HCT116 (cell line): ENCODE measurements around the gene NGRN. TPM values are rescaled to one million over a fixed set of nuclear protein-coding genes. Genes with fewer than 3 reads are reported as not detected.
A peak's percentile ranks its signal among the peaks of the same experiment; 100 is the strongest.

Experiments
- ATAC-seq: fragments of 200-7000 bp; cut with Tn5 transposase; 2 replicates; pipeline ENCODE4 v1.9.1; 2020; ENCODE audit warnings: mild to moderate bottlenecking, moderate library complexity
- BruUV-seq: library from RNA; stranded (reverse); fragments of 400-500 nt; replicated peaks from 2 replicates; lab custom pipeline; 2021; lab: Mats Ljungman, UMichigan
- CTCF ChIA-PET: fragments of 300-600 bp; sonication (Branson Sonifier 250); formaldehyde crosslinking; loops from one replicate; lab custom pipeline; 2021; ENCODE audit warnings: antibody characterized with exemption; lab: Charles Lee
- POLR2A ChIA-PET: fragments of 300-600, 350-600 bp; sonication (Branson Sonifier 250); formaldehyde crosslinking; loops from one replicate; lab custom pipeline; 2021; ENCODE audit warnings: antibody characterized with exemption; lab: Charles Lee
- RAD21 ChIA-PET, 2 experiments: fragments of 300-600 bp; sonication (Branson Sonifier 250); formaldehyde crosslinking; loops; one replicate each; lab custom pipeline; 2023; ENCODE audit warnings: low total read pairs in 2 of 2; ENCODE audit not compliant: uncharacterized antibody in 2 of 2, unreplicated experiment in 2 of 2, low non-redundant PET in 1 of 2; lab: Charles Lee
- DNase-seq: peaks from one replicate; pipeline ENCODE4 v3.0.0-alpha.2; 2010; ENCODE audit warnings: low read depth, low spot score
- H2AFZ ChIP-seq: fragments of 200-600 bp; shearing (Covaris generic), sonication (generic); 2 replicates; pipeline ENCODE4 v1.6.1; 2017; ENCODE audit warnings: low read depth, mixed run types, mixed read lengths, antibody characterized with exemption, low read length; ENCODE audit not compliant: poor library complexity, severe bottlenecking
- H3K27ac ChIP-seq: 2 replicates; pipeline ENCODE4 v1.5.1; 2012; ENCODE audit warnings: low read depth, low read length
- H3K27me3 ChIP-seq: fragments of 200-600 bp; sonication (generic); 2 replicates; pipeline ENCODE4 v1.6.1; 2016; ENCODE audit warnings: mixed run types, low read length, mixed read lengths; ENCODE audit not compliant: insufficient read depth
- H3K36me3 ChIP-seq, 2 experiments: fragments of 200-500 bp in 1 of 2; fragments of 200-600 bp in 1 of 2; sonication (Bioruptor generic) in 1 of 2; sonication (generic) in 1 of 2; 2 replicates each; pipeline versions ENCODE4 v1.5.1 to v1.6.1; 2014 to 2016; ENCODE audit warnings: low read length in 2 of 2, inconsistent platforms in 1 of 2, mixed read lengths in 1 of 2, mixed run types in 1 of 2; ENCODE audit not compliant: insufficient read depth in 2 of 2, control insufficient read depth in 1 of 2
- H3K4me1 ChIP-seq, 2 experiments: fragments of 200-600 bp in 1 of 2; sonication (generic) in 1 of 2; 2 replicates each; pipeline versions ENCODE4 v1.5.1 to v1.6.1; 2012 to 2017; ENCODE audit warnings: low read length in 2 of 2, inconsistent platforms in 1 of 2, mild to moderate bottlenecking in 1 of 2, mixed read lengths in 1 of 2, mixed run types in 1 of 2, moderate library complexity in 1 of 2; ENCODE audit not compliant: insufficient read depth in 2 of 2, control insufficient read depth in 1 of 2
- H3K4me2 ChIP-seq: fragments of 200-600 bp; sonication (generic); 2 replicates; pipeline ENCODE4 v1.6.1; 2017; ENCODE audit warnings: mixed run types, low read length, mixed read lengths
- H3K4me3 ChIP-seq, 2 experiments: fragments of 200-600 bp in 1 of 2; sonication (generic) in 1 of 2; replicated peaks in 1 of 2; 2 replicates each; pipeline ENCODE4 v1.5.1; 2011 to 2016; ENCODE audit warnings: low read length in 2 of 2, control low read depth in 1 of 2, low read depth in 1 of 2, mild to moderate bottlenecking in 1 of 2, mixed read lengths in 1 of 2, mixed run types in 1 of 2
- H3K79me2 ChIP-seq: fragments of 200-600 bp; sonication (generic); 2 replicates; pipeline ENCODE4 v1.6.1; 2017; ENCODE audit warnings: mild to moderate bottlenecking, mixed run types, low read length, moderate library complexity, mixed read lengths; ENCODE audit not compliant: insufficient read depth
- H3K9ac ChIP-seq: fragments of 200-600 bp; sonication (generic); 2 replicates; pipeline ENCODE4 v1.6.1; 2016; ENCODE audit warnings: low read length, mixed read lengths
- H3K9me2 ChIP-seq: fragments of 200-600 bp; sonication (generic), shearing (Covaris generic); 2 replicates; pipeline ENCODE4 v1.6.1; 2017; ENCODE audit warnings: mixed run types, mild to moderate bottlenecking, moderate library complexity; ENCODE audit not compliant: insufficient read depth
- H3K9me3 ChIP-seq, 2 experiments: fragments of 200-500 bp in 1 of 2; fragments of 200-600 bp in 1 of 2; sonication (Bioruptor generic) in 1 of 2; sonication (generic) in 1 of 2; 2 replicates each; pipeline ENCODE4 v1.6.1; 2014 to 2017; ENCODE audit warnings: low read length in 2 of 2, mixed read lengths in 2 of 2, inconsistent platforms in 1 of 2, low read depth in 1 of 2, mild to moderate bottlenecking in 1 of 2, mixed run types in 1 of 2, moderate library complexity in 1 of 2; ENCODE audit not compliant: control insufficient read depth in 1 of 2, insufficient read depth in 1 of 2
- H4K20me1 ChIP-seq: fragments of 200-600 bp; sonication (generic), shearing (Covaris generic); 2 replicates; pipeline ENCODE4 v1.6.1; 2017; ENCODE audit warnings: mixed run types, mild to moderate bottlenecking, moderate library complexity; ENCODE audit not compliant: insufficient read depth
- CEBPB ChIP-seq: IDR thresholded peaks from 2 replicates; pipeline ENCODE4 v1.6.1; 2012; ENCODE audit warnings: low read depth
- EGR1 ChIP-seq: IDR thresholded peaks from 2 replicates; pipeline ENCODE4 v1.6.1; 2012; ENCODE audit warnings: low read depth
- EZH2 ChIP-seq: fragments of 200-600 bp; sonication (generic); IDR thresholded peaks from 2 replicates; pipeline ENCODE4 v1.6.1; 2017; ENCODE audit warnings: antibody characterized with exemption, mixed run types
- FOSL1 ChIP-seq: IDR thresholded peaks from 2 replicates; pipeline ENCODE4 v1.6.1; 2012; ENCODE audit warnings: low read depth
- JUND ChIP-seq: IDR thresholded peaks from 2 replicates; pipeline ENCODE4 v1.6.1; 2012
- POLR2AphosphoS5 ChIP-seq: IDR thresholded peaks from 2 replicates; pipeline ENCODE4 v1.6.1; 2011; ENCODE audit warnings: mild to moderate bottlenecking, low read depth, low read length, moderate library complexity
- RAD21 ChIP-seq: IDR thresholded peaks from 2 replicates; pipeline ENCODE4 v1.6.1; 2012; ENCODE audit warnings: low read depth, mild to moderate bottlenecking
- TCF7L2 ChIP-seq: IDR thresholded peaks from 2 replicates; pipeline ENCODE4 v1.7.0; 2011; ENCODE audit warnings: borderline replicate concordance, inconsistent platforms; ENCODE audit not compliant: insufficient read depth, insufficient read length; ENCODE audit errors: extremely low read depth
- YY1 ChIP-seq: IDR thresholded peaks from 2 replicates; pipeline ENCODE4 v1.6.1; 2011; ENCODE audit warnings: low read length, low read depth, moderate library complexity, mild to moderate bottlenecking; ENCODE audit not compliant: insufficient replicate concordance; ENCODE audit errors: extremely low read depth
- ZFX ChIP-seq: fragments of 450-650 bp; IDR thresholded peaks from 2 replicates; pipeline ENCODE4 v1.6.1; 2017
- ZNF274 ChIP-seq: fragments of 200-500 bp; sonication (Bioruptor generic); IDR thresholded peaks from 2 replicates; pipeline ENCODE4 v1.6.1; 2014; ENCODE audit warnings: mild to moderate bottlenecking, low read depth, low read length, inconsistent platforms
- intact Hi-C: fragments of 100-400 bp; cut with micrococcal nuclease; formaldehyde crosslinking; loops from 2 replicates; pipeline ENCODE4 v1.10.0; 2022
- total RNA-seq: library from RNA; stranded (reverse); gene quantifications from one replicate; pipeline ENCODE4 v1.2.1, GENCODE V29; 2021; ENCODE audit not compliant: unreplicated experiment
- TF ChIP-seq, protein P1 (sequence below): IDR thresholded peaks from 2 replicates; pipeline ENCODE4 v1.6.1; 2011; ENCODE audit warnings: mild to moderate bottlenecking, low read length, moderate library complexity; ENCODE audit not compliant: insufficient replicate concordance; ENCODE audit errors: extremely low read depth
- TF ChIP-seq, protein P2 (sequence below), 3 experiments: fragments of 200-600 bp in 1 of 3; sonication (generic) in 1 of 3; IDR thresholded peaks in 2 of 3; conservative IDR thresholded peaks in 1 of 3; 2 replicates each; pipeline ENCODE4 v1.5.1; 2012 to 2017; ENCODE audit warnings: low read depth in 2 of 3, low read length in 2 of 3, antibody characterized with exemption in 1 of 3, borderline replicate concordance in 1 of 3, control low read depth in 1 of 3, mild to moderate bottlenecking in 1 of 3, mixed read lengths in 1 of 3, mixed run types in 1 of 3, moderate library complexity in 1 of 3; ENCODE audit not compliant: insufficient read depth in 1 of 3
- TF ChIP-seq, protein P3 (sequence below): IDR thresholded peaks from 2 replicates; pipeline ENCODE4 v1.6.1; 2012

NGRN gene
- total RNA-seq, 1 experiment from 2014 or later, result 72.7 TPM

DNA sequence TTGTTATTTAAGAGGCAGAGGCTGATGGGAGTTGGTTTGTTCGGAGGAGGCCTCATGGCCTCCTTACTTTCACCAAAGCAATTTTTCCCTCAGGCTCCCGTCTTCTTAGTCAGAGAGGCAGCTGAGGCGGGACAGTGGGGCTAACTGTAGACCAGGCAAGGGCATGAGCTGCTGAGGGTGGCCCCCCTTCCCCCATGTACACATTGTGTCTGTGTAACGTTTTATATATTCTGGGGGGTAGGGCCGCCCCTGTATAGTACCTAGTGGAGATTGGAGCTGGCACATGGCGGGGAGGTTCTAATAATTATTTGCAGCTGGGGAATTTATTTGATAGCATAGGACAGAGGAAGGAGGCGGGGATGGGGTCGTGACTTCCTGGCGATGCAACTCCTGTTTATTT, 35.1 kb downstream of the NGRN start:
- Histone ChIP-seq H2AFZ (no peak overlapping the region), H3K36me3 (no peaks in the 10 kb centered on the region), H3K27me3 (no peaks in the 10 kb centered on the region), H3K9ac (no peak overlapping the region), H3K9me2 (no peaks in the 10 kb centered on the region), H3K4me2 (no peak overlapping the region), H4K20me1 (no peaks in the 10 kb centered on the region), H3K4me1 (peaks cover 0 to 8% of the 10 kb centered on the region in 2 experiments; a peak in 3 of 4 replicates), H3K9me3 (no peaks in the 10 kb centered on the region), H3K4me3 (no peak overlapping the region), H3K79me2 (no peaks in the 10 kb centered on the region), H3K27ac (peak overlapping the region; percentile 5; the same call in 1 of the 2 replicates)
- ChIA-PET RAD21 (no interaction called here), POLR2A (interaction anchor here (0.9 kb wide), 1 partner anchor 9 kb away, joined by 3 read pairs; no protein-coding TSS in a partner anchor), CTCF (interaction anchor here (0.8 to 2.3 kb wide), 11 partner anchors 9 to 631 kb away, joined by 3 to 11 read pairs (median 5); partner anchors contain the start of gene HDDC3)
- BruUV-seq, result no TSS peak
- ATAC-seq (peak; percentile 15), DNase-seq (no peak)
- no peak for TF ChIP-seq FOSL1
- no peak for TF ChIP-seq ZFX
- no peak for TF ChIP-seq YY1
- TF ChIP-seq, protein P1, sequence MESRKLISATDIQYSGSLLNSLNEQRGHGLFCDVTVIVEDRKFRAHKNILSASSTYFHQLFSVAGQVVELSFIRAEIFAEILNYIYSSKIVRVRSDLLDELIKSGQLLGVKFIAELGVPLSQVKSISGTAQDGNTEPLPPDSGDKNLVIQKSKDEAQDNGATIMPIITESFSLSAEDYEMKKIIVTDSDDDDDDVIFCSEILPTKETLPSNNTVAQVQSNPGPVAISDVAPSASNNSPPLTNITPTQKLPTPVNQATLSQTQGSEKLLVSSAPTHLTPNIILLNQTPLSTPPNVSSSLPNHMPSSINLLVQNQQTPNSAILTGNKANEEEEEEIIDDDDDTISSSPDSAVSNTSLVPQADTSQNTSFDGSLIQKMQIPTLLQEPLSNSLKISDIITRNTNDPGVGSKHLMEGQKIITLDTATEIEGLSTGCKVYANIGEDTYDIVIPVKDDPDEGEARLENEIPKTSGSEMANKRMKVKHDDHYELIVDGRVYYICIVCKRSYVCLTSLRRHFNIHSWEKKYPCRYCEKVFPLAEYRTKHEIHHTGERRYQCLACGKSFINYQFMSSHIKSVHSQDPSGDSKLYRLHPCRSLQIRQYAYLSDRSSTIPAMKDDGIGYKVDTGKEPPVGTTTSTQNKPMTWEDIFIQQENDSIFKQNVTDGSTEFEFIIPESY, result no peak
- TF ChIP-seq, protein P2, sequence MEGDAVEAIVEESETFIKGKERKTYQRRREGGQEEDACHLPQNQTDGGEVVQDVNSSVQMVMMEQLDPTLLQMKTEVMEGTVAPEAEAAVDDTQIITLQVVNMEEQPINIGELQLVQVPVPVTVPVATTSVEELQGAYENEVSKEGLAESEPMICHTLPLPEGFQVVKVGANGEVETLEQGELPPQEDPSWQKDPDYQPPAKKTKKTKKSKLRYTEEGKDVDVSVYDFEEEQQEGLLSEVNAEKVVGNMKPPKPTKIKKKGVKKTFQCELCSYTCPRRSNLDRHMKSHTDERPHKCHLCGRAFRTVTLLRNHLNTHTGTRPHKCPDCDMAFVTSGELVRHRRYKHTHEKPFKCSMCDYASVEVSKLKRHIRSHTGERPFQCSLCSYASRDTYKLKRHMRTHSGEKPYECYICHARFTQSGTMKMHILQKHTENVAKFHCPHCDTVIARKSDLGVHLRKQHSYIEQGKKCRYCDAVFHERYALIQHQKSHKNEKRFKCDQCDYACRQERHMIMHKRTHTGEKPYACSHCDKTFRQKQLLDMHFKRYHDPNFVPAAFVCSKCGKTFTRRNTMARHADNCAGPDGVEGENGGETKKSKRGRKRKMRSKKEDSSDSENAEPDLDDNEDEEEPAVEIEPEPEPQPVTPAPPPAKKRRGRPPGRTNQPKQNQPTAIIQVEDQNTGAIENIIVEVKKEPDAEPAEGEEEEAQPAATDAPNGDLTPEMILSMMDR (IDR thresholded peaks at IDR 0.05 in 2 of 3, conservative IDR thresholded peaks at IDR 0.05 in 1 of 3; ENCODE audit: borderline replicate concordance in 1 of 3, insufficient read depth in 1 of 3, low read depth in 2 of 3, low read length in 2 of 3), result no peak
- no peak for TF ChIP-seq RAD21
- TF ChIP-seq JUND, result no peak
- no peak for TF ChIP-seq ZNF274
- TF ChIP-seq POLR2AphosphoS5, result no peak
- TF ChIP-seq CEBPB, result no peak
- TF ChIP-seq, protein P3, sequence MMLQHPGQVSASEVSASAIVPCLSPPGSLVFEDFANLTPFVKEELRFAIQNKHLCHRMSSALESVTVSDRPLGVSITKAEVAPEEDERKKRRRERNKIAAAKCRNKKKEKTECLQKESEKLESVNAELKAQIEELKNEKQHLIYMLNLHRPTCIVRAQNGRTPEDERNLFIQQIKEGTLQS, result no peak
- no peak for TF ChIP-seq EGR1
- no peak for TF ChIP-seq EZH2
- no peak for TF ChIP-seq TCF7L2
- intact Hi-C loops, result no loop called here
